Activated T-cell treated with anti-CD3 and anti-CD28 coated beads, Interleukin-2, amount 50 U/mL, for 72 hours (primary cell): ENCODE data around the gene QPCT. TPM values are rescaled to one million over a fixed set of nuclear protein-coding genes. Genes with fewer than 3 reads are reported as not detected.

Experiments
- ATAC-seq, 2 donors: fragments of 150-1000 bp; cut with Tn5 transposase; replicated peaks in 1 of 2; 2 replicates each; pipeline ENCODE4 v1.10.0; 2021; ENCODE audit warnings: moderate library complexity in 2 of 2, mild to moderate bottlenecking in 1 of 2
- DNase-seq, 2 donors: peaks; one replicate each; pipeline ENCODE4 v3.0.0; 2021 to 2022; ENCODE audit warnings: mixed read lengths in 1 of 2
- H3K27ac Mint-ChIP-seq: one replicate; pipeline ENCODE4 v1.8.0; 2022; ENCODE audit warnings: mild to moderate bottlenecking, moderate library complexity, mixed read lengths
- H3K27me3 Mint-ChIP-seq: one replicate; pipeline ENCODE4 v1.8.0; 2022; ENCODE audit warnings: low read depth, mixed read lengths
- H3K36me3 Mint-ChIP-seq, 2 donors: one replicate each; pipeline ENCODE4 v1.8.0; 2022; ENCODE audit warnings: mixed read lengths in 2 of 2, mild to moderate bottlenecking in 1 of 2; ENCODE audit not compliant: insufficient read depth in 2 of 2
- H3K4me1 Mint-ChIP-seq: one replicate; pipeline ENCODE4 v1.8.0; 2022; ENCODE audit warnings: low read depth, mixed read lengths
- H3K4me3 Mint-ChIP-seq, 2 donors: one replicate each; pipeline ENCODE4 v1.8.0; 2022; ENCODE audit warnings: mild to moderate bottlenecking in 2 of 2, mixed read lengths in 2 of 2, moderate library complexity in 2 of 2
- H3K9me3 Mint-ChIP-seq, 2 donors: one replicate each; pipeline ENCODE4 v1.8.0; 2022; ENCODE audit warnings: mixed read lengths in 2 of 2
- total RNA-seq, 2 donors: library from RNA; stranded (reverse); gene quantifications; one replicate each; pipeline ENCODE4 v1.2.3, GENCODE V29; 2022

The QPCT gene
- total RNA-seq, 2 donors from 2014 or later, result 0.35 to 0.70 TPM

DNA sequence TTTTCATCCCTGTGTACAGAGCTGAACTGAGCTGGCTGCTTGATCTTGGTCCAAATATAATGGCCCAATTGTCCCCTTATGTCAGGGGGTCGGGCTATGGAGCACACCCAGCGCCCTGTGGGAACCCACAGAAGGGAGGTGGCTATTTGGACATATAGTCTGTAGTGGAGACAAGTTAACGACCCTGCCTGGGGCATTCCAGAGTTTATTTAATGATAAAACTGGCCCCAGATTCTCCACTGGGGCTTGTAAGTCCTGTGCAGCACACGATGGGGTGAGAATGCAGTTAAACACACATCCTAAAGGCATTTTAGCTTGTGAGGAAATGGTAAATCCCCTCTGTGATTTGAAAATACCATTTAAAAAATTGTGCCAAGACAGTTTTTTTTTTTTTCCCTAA lies 72.9 kb downstream of the QPCT start:
- Mint-ChIP-seq H3K4me1 (no peaks in the 10 kb centered on the region), H3K36me3 (no peaks in the 10 kb centered on the region), H3K27ac (no peak overlapping the region), H3K27me3 (no peaks in the 10 kb centered on the region), H3K9me3 (no peaks in the 10 kb centered on the region), H3K4me3 (no peak overlapping the region)
- DNase-seq (no peak), ATAC-seq (no peak)

DNA sequence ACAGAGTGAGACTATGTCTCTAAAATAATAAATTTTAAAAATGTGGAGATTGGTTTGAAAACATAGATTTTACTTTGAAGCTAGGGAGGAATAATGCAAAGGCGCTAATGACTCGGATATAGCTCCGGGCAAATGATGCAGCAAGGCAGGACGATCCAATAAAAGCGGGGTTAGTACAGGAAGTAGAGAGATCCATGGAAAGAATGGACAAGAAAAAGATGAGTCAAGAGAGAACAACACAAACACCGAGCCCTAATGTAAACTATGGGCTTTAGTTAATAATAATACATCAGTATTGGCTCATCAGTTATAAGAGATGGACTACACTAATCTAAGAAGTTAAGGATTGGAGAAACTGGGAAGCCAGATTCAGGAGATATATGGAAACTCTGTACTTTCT lies 74.5 kb downstream of the QPCT start:
- Mint-ChIP-seq H3K27me3 (no peaks in the 10 kb centered on the region), H3K9me3 (no peaks in the 10 kb centered on the region), H3K27ac (no peak overlapping the region), H3K4me3 (no peak overlapping the region), H3K36me3 (no peaks in the 10 kb centered on the region), H3K4me1 (no peaks in the 10 kb centered on the region)
- DNase-seq, result no peak
- ATAC-seq, result no peak

DNA sequence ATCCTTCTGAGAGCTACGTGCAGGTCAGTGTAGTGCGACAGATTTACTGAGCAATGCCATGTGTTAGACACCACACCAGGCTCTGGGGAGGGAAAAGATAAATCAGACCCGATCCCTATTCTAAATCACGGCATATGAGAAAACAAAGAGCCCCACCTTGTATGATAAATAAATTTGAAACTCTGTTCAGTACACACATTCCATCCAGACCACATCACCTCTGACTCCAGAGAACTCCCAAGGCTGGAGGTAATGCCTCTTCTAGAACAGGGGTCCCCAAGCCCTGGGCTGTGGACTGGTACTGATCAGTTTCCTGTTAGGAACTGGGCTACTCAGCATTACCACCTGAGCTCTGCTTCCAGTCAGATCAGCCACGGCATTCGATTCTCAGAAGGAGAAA lies 77.3 kb downstream of the QPCT start:
- Mint-ChIP-seq H3K36me3 (no peaks in the 10 kb centered on the region), H3K27me3 (no peaks in the 10 kb centered on the region), H3K4me3 (no peak overlapping the region), H3K9me3 (no peaks in the 10 kb centered on the region), H3K27ac (no peak overlapping the region), H3K4me1 (no peaks in the 10 kb centered on the region)
- no peak for ATAC-seq
- no peak for DNase-seq

DNA sequence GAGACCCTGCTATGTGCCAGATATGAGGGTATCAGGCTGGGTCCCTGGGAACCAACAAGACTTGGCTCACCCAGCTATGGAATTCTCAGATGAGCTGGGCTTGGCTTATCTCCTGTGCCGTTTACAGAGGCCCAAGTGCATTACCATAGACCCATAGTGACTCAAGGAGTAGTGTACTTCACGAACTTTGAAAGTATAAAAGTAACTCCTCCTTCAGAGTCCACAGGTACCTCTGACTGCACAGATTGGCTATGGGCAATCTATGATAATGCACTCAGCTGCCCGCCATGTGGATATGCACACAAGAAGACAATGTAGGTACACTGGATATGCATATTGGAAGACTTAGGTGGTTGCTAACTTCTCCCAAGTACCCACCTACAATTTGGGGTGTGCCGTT lies 78.4 kb downstream of the QPCT start:
- ATAC-seq (no peak), DNase-seq (no peak)
- no peak overlapping the region for H3K27ac Mint-ChIP-seq
- H3K27me3 Mint-ChIP-seq, result no peaks in the 10 kb centered on the region
- no peaks in the 10 kb centered on the region for H3K9me3 Mint-ChIP-seq
- H3K4me3 Mint-ChIP-seq, result no peak overlapping the region
- H3K4me1 Mint-ChIP-seq, result no peaks in the 10 kb centered on the region
- no peaks in the 10 kb centered on the region for H3K36me3 Mint-ChIP-seq

Other genes with a start within 250 kb of the QPCT start
- gene EIF2AK2, start 187.7 kb upstream of the QPCT start, total RNA-seq, result 10 to 100 TPM; 30.1 to 42.9 TPM
- not detected for gene SULT6B1, start 156.0 kb upstream of the QPCT start, total RNA-seq
- gene CEBPZOS, start 148.1 kb upstream of the QPCT start, total RNA-seq, result 10 to 100 TPM; 34.0 to 39.7 TPM
- 10 to 100 TPM; 52.6 to 67.7 TPM for gene CEBPZ, start 113.0 kb upstream of the QPCT start, total RNA-seq
- gene NDUFAF7, start 113.0 kb upstream of the QPCT start, total RNA-seq, result 10 to 100 TPM; 30.6 to 33.4 TPM
- 10 to 100 TPM; 20.2 to 28.5 TPM for gene PRKD3, start 19.8 kb upstream of the QPCT start, total RNA-seq